ENCODE data around the gene PDCD2L.
"Not testable (repeated sequence)": the region's sequence is repeated elsewhere in the genome, so short reads cannot be mapped to it uniquely, and the experiment has no call there.

The PDCD2L gene

DNA sequence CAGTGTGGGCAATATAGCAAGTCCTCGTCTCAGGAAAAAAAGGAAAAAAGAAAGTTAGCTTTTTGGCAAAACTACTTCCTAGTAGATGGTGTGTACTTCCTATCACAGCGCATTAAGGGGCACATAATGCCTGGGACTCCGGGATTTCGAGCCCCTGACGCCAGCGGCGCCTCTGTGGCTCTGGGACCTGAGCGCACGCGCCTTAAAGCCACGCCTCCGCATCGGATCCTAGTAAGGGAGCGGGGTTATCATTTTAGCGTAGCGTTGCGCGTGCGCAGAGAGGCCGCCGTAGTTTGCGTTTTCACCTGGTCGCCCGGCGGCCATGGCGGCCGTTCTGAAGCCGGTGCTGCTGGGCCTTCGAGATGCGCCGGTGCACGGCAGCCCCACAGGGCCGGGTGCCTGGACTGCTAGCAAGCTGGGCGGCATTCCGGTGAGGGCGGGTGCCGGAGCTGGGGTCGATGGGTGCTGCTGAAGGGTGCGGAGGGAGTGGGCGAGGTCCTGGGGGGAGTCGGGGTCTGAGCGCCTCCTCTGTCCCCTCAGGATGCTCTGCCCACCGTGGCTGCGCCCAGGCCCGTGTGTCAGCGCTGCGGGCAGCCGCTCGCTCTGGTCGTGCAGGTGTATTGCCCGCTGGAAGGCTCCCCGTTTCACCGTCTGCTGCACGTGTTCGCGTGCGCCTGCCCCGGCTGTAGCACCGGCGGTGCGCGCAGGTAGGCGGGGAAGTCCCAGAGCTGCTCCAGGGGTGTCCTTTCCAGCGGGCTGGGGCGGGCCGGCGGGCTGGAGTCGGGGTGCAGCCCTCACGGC lies at the start of gene PDCD2L:
Gene PDCD2L, plus strand, starts transcription at position 291 of the 801 bp plus-strand sequence. Its CDS starts 32 bp downstream, at position 323.
- peak; percentile 90 for DNase-seq (ENCODE audit: low spot score)

GRCh38 chr19:34355201-34355600 lies 49.0 kb upstream of the PDCD2L start:
- DNase-seq (ENCODE audit: low spot score) = no peak

DNA sequence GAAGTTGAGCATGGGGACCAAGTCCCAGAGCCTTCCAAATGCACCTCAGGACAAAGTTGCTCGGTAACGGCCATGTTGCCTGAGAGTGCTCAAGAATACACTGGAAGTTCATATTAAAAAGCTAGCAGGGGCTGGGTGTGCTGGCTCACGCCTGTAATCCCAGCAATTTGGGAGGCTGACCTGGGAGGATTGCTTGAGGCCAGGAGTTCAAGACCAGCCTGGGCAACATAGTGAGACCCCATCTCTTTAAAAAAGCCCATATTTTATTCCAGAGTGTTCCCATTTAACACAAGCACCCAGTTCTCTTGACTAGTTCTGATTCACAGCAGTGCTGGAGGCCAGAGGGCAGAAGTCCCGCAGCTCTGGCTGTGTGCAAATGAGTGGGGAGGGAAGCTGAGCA lies 47.3 kb upstream of the PDCD2L start:
- DNase-seq (ENCODE audit: low spot score) = no peak

DNA sequence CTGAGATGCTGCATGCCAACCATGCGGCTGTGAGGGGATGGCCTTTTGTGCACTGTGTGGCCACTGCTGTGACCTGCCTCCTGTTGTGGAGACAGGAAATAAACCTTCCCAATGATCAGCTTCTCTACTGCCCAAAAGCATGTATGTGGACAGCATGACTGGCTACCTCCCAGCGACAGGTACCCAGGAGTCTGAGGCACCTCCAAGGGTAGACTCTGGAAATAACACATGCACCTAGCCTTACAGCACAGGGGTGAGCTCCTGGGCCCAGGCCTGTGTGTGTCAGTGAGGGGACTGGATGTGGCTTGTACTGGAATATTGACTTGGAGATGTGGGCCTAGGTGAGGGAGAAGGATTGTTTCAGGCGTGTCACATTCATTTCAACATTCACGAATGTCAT lies 46.8 kb upstream of the PDCD2L start:
- DNase-seq (ENCODE audit: low spot score) = no peak

DNA sequence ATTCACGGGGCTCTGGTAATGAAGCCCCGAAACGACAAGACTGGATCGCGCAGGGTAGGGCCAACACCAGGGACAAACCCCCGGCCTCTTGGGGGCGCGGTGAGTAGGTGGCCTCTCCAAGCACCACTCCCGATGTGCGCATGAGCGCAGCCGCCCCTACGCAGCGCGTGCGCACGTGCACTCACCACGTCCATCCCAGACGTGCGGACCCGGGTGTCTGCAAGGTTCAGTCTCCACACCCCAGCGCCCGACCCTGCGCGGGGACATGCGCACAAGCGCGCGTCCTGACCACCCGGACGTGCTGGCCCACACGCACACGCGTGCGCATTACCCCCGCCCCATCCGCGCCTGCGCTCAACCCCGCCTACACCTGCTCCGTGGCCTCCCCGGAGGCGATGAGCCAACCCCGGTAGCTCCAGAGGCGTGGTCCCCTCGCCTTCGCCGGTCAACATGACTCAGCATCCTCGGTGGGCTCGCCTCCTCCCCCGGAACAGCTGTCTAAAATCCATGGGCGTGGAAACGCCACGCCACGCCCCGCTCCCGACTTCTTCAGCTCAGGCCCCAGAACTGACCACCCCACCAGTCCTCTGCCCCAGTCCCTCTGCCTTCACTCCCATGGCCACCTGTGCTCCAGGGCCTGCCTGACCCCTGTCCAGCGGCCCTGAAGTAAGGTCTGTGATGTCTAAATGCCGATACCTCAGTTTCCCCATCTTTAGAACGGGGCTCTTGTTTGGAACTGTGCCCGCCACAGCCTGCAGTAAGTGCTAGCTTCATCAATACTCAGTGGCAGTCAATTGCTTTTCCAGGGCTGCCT lies 44.9 kb upstream of the PDCD2L start:
- DNase-seq (ENCODE audit: low spot score) = peak; percentile 94

- DNase-seq (ENCODE audit: low spot score) = no peak
Measured at GRCh38 chr19:34359954-34360315, 44.3 kb upstream of the PDCD2L start.

GRCh38 chr19:34360354-34360909 lies 43.8 kb upstream of the PDCD2L start:
- no peak for DNase-seq (ENCODE audit: low spot score)

GRCh38 chr19:34362679-34363069 lies 41.5 kb upstream of the PDCD2L start:
- DNase-seq (ENCODE audit: low spot score) = no peak

- DNase-seq (ENCODE audit: low spot score) = no peak
Measured at GRCh38 chr19:34363094-34363493, 41.1 kb upstream of the PDCD2L start.

GRCh38 chr19:34363930-34364329 lies 40.3 kb upstream of the PDCD2L start:
- no peak for DNase-seq (ENCODE audit: low spot score)

DNA sequence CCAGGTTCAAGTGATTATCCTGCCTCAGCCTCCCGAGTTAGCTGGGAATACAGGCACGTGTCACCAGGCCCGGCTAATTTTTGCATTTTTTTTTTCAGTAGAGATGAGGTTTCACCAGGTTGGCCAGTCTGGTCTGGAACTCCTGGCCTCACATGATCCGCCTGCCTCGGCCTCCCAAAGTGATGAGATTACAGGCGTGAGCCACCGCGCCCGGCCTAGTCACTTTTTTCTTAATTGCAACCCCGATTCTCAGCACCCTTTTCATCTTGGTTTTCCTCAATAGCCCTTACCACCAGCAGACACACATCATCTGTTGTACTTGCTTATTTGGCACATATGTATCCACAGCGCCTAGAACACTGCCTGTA lies 39.8 kb upstream of the PDCD2L start:
- DNase-seq (ENCODE audit: low spot score) = no peak

- peak; percentile 75 for DNase-seq (ENCODE audit: low spot score)
Measured at GRCh38 chr19:34364830-34365462, 39.3 kb upstream of the PDCD2L start, which contains the start of gene GPI. GPI (plus strand) TSS chr19:34365196; CDS start chr19:34365267, 71 bp downstream.

GRCh38 chr19:34365463-34366401 lies 38.5 kb upstream of the PDCD2L start:
- peak; percentile 27 for DNase-seq (ENCODE audit: low spot score)

GRCh38 chr19:34366738-34367623 lies 37.2 kb upstream of the PDCD2L start:
- DNase-seq (ENCODE audit: low spot score) = no peak

DNA sequence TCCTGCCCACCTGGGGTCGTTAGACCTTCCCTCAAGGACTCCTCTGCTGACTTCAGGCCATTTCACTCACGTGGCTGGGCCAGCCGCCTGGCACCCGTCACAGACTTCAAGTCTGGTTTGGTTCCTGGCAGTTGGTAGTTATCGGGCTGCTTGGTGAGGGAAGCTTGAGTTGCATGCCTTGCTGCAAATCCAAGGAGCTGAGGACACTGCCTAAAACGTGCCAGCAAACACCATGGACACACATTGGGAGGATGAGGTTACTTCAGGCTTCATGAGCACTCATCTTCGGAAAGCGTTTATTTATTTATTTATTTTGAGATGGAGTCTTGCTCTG lies 36.6 kb upstream of the PDCD2L start:
- no peak for DNase-seq (ENCODE audit: low spot score)

DNA sequence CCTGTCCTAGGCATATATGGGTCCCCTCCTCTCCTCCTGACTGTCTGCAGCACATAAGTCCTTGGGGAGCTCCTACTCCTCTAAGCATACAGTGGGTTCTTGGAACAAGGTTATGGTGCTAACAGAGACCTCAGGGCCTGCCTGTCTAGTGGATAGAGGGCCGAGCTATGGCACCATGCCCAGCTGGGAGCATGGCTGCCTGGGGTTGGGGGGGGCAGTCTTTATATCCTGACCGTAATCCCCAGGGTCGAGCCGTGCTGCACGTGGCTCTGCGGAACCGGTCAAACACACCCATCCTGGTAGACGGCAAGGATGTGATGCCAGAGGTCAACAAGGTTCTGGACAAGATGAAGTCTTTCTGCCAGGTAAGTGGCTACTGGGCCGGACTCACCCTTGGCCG lies 35.9 kb upstream of the PDCD2L start:
- DNase-seq (ENCODE audit: low spot score) = no peak

GRCh38 chr19:34369166-34369565 lies 35.0 kb upstream of the PDCD2L start:
- not testable (repeated sequence) for DNase-seq (ENCODE audit: low spot score)

GRCh38 chr19:34370117-34370516 lies 34.1 kb upstream of the PDCD2L start:
- no peak for DNase-seq (ENCODE audit: low spot score)

DNA sequence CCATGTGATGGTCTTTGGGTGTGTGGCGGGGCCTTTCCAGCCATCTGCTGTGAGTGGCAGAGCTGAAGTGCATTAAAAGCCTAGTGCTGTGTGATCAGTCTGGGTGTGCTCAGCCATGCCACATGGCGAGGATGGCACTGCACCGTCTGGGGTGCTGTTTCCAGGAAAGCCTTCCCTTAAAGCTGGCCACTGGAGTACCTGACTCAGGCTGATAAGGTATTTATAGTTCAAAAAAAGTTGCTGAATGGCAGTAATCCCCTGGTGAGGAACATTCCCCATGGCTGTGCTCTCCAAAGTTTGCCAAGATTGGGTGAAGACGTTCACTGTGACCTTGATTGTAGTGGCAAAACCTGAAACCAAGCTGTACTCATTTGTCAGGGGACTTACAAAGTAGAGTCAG lies 33.2 kb upstream of the PDCD2L start:
- DNase-seq (ENCODE audit: low spot score) = no peak

DNA sequence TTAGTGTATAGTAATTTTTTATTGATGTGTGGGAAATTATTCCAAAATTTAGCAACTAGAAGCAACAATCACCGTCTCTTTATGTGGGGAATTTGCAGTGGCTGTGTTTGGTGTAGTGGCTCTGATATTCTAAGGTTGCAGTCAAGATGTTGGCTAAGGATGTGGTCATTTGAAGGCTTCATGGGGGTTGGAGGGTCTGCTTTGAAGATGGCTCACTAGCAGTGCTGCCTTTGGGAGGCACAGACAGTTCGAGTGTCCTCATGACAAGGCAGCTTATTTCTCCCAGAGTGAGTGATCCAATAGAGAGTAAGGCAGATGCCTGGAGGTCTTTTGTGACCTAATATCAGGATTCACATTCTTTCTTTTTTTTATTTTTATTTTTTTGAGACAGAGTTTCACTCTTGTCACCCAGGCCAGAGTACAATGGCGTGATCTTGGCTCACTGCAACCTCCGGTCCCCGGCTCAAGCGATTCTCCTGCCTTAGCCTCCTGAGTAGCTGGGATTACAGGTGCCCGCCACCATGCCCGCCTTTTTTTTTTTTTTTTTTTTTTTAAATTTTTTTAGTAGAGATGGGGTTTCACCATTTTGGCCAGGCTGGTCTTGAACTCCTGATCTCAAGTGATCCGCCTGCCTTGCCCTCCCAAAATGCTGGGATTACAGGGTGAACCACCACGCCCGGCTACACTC lies 30.5 kb upstream of the PDCD2L start:
- DNase-seq (ENCODE audit: low spot score) = no peak
